HG03439 (cell line): ENCODE measurements around the gene MED14.

Experiments used
- ATAC-seq: cut with Tn5 transposase; IDR thresholded peaks from one replicate; pipeline ENCODE4 v1.9.1; 2021; ENCODE audit warnings: mild to moderate bottlenecking, moderate library complexity; ENCODE audit not compliant: unreplicated experiment

MED14 gene

DNA sequence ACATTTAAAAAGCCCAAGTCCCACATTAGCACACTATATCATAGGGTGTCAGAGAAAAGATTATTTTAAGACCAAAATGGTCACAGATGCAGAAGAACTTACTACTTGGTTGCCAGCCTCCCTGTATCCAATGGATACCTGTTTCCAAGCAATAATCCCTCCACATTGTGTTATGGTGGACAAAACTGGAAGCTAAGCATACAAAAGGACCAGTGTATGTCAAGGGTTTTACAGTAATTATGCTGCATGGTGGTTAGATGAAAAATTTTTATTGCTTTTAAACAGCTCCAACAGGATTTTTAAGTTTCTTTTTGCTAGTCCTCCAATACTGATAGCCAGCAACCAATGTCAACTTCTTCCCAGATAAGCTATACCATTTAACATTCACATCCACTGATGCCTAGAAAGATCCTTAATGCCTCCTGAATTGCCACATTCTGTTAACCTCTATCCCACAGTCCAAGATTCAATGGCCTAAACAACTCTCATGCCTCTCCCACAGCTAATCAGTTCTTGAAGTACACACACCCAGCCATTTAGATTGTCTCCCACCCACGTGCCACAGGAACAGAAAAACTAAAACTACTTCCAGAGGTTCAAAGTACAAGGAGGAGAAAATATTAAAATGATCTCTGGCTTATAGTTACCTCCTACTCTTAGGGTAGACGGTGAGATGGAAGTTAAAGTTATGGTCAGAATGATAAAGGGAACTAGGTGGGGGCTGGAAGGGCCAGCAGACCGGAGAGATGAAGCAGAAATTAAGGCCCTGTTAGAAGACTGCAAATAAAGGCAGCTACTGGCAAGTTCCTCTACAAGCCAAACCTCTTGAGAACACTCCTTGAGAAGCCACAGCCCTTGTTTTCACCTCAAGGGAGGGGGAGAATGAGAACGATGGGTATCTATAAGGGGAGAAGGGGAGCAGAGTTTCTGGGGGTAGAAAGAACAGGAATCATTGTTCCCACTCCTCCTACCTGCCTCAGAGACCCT is 5.5 kb downstream of the MED14 start:
- ATAC-seq, result no peak

GRCh38 chrX:40727581-40728252 is 7.6 kb downstream of the MED14 start:
- no peak for ATAC-seq

GRCh38 chrX:40727093-40727492 is 8.2 kb downstream of the MED14 start:
- ATAC-seq, result no peak

DNA sequence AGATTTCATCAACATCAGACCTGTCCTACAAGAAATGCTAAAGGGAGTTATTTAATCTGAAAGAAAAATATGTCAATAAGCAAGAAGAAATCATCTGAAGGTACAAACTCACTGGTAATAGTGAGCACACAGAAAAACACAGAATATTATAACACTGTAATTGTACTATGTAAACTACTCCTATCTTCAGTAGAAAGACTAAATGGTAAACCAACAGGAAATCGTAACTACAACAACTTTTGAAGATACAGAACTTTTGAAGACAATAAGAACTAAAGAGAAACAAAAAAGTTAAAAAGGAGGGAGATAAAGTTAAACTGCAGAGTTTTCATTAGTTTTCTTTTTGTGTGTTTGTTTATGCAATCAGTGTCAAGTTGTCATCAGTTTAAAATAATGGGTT is 12.4 kb downstream of the MED14 start:
- no peak for ATAC-seq

DNA sequence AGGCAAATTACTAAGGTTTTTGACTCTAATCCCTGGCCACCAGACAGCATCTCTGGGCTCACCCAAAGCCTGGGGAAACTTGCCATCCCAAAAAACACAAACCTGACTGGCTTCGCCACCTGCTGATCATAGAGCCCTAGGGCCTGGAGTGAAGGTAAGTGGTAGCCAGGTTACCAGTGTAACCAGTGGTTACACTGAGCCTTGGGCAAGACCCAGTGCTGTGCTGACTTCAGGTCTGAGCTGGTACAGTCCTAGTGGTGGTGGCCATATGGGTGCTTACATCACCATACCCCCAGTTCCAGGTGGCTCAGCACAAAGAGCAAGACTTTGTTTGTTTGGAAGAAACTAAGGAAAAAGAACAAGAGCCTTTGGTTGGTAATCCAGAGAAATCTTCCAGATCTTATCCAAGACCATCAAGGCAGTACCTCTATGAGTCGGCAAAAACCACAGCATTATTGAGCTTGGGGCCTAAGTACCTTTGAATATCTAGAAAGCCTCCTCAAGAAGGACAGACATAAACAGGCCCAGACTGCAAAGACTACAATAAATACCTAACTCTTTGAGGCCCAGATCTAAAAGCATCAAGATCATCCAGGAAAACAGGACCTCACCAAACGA is 13.7 kb downstream of the MED14 start:
- no peak for ATAC-seq

DNA sequence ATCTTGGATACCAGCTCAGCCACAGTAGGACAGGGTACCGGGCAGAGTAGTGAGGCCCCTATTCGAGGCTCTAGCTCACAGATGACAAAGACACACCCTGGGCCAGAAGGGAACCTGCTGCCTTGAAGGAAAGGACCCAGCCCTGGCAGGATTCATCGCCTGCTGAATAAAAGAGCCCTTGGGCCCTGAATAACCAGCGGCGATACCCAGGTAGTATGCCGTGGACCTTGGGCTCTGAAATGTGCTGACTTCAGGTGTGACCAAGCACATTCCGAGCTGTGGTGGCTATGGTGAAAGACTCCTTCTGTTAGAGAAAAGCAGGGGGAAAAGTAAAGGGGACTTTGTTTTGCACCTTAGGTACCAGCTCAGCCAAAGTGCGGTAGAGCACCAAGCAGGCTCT is 14.6 kb downstream of the MED14 start:
- no peak for ATAC-seq

- ATAC-seq, result no peak
Observed at GRCh38 chrX:40720339-40720738, 15.0 kb downstream of the MED14 start.

DNA sequence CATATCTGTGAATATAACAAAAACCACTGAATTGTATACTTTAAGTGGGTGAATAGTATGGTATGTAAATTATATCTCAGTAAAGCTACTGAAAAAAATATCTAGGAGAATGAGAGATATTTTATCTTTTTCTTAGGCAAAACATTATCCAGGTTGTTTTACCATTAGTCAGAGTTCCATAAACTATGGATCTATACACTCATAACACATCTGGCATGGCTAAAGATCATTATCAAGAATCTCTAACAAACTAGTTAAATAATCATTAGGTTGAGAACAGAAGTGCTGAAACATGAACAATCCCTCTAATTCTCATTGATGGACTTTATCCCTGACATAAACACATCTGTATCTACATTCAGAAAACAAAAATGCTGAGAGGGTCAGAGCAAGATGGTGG is 15.6 kb downstream of the MED14 start:
- ATAC-seq, result no peak

DNA sequence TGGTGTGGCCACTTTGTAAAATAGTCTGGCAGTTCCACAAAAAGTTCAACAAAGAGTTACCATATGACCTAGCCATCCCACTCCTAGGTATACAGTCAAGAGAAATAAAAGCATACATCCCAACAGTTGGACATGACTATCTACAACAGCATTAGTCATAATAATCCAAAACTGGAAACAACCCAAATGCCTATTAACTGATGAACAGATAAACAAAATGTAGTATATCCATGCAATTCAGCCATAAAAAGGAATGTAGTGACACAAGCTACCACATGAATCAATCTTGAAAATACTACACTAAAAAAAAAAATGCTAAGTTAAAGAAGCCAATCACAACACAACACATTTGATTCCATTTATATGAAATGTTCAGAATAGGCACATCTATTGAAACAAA is 16.1 kb downstream of the MED14 start:
- ATAC-seq, result no peak

DNA sequence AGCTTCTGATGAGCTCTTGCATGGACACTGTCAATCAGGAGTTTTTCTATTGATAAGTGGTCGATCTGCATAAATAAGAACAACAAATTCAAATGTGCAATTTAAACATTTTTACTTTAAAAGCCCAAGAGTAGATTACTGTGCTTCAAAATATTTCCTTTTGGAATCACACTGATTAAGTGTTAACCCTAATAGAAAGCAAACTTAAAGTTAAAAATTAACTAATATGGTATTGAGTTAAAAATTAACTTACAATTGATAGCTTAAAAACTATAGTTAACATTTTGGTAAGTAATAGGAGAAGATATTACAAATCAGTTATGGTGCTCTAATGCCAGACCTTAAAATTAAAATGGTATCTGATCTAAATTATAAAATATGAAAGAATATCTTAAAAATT is 25.9 kb downstream of the MED14 start:
- ATAC-seq, result no peak

DNA sequence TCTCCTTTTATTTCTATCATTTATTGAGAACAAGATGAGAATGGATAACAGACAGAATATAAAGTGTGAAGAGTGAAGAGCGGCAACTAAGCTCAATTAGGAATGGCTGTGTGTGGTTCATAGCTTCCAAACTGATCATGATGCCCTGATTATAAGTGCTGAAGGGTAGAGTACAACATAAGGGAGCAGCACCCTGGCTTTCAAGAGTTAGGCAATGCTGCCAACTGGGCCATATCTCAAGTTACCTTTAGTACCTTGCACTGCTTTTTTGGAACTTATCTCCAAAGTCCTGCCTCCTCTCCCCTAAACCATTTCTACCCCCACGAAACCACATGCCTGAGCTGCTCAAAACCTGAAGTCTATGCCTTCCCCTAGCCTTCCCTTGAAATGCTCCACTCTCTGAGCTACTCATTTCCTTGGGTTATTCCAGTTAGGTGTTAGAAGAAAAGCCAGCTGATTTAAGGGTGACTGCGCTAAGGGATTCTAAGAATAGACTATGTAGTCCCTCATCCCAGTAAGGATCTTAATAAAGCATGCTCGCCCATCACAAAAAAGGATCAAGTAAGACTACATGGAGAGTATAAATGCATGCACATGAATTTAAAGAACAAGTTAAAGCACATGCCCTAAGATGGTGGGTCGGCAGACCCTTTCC is 29.6 kb downstream of the MED14 start:
- no peak for ATAC-seq

DNA sequence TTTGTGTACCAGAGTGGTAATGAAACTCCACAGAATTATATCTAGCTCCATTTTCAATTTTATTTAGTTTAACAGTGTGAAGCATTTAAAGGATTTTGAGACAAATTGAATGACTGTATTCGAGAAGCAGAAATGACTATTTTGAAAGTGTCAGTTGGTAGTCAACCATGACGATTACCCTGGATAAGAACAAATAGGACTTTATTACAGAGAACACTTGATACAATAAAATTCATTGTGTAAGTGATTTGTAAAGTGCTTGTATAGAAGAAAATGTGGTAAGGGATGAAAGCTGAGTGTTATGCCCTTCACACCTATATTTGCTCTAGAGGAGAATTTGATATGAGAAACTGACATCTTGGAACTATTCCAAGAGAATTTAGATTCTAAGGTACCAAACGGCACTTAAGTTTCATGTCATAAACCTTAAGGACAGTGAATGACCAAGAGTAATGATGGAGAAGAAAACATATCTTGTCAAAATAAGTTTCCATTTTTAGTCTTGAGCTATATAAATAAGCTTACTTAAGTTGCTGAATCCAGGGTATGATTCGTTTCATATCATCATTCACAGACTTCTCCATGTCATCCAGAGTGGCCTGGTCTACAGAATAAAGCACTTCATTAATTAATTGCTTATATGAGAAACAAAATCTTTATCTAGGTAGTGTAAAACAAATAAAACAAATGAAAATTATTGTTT is 34.6 kb downstream of the MED14 start:
- ATAC-seq, result no peak

DNA sequence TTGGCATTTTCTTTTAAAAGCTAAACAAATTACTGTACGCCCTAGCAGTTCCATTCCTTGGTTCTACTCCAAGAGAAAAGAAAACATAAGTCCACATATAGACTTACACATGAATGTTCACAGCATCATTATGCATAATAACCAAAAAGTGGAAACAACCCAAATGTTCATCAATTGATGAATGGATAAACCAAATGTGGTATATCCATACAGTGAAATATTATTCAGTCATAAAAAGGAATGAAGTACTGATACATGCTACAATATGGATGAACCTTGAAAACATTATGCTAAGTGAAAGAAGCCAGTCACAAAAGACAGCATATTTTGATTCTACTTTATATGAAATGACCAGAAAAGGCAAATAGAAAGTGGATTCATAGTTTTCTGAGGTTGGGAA is 36.5 kb downstream of the MED14 start:
- no peak for ATAC-seq

GRCh38 chrX:40694802-40695201 is 40.5 kb downstream of the MED14 start:
- no peak for ATAC-seq

GRCh38 chrX:40688929-40689328 is 46.4 kb downstream of the MED14 start:
- no peak for ATAC-seq

DNA sequence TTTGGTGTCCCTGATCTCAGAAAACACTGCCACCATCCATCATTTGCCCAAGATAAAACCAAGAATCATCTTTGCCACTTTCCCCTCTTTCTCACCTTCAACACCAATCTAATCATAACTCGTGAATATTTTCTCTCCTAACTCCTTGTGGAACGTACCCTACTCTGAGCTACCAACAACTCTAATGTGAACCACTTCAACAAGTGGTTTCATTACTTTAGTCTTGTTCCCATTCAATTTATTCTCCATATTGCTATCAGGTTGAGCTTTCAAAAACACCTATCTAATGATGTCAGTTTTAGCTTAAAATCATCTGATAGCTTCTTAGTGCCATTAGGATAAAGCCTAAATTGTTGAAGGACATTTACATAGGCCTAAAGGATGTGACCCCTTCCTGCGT is 48.2 kb downstream of the MED14 start:
- ATAC-seq, result no peak

DNA sequence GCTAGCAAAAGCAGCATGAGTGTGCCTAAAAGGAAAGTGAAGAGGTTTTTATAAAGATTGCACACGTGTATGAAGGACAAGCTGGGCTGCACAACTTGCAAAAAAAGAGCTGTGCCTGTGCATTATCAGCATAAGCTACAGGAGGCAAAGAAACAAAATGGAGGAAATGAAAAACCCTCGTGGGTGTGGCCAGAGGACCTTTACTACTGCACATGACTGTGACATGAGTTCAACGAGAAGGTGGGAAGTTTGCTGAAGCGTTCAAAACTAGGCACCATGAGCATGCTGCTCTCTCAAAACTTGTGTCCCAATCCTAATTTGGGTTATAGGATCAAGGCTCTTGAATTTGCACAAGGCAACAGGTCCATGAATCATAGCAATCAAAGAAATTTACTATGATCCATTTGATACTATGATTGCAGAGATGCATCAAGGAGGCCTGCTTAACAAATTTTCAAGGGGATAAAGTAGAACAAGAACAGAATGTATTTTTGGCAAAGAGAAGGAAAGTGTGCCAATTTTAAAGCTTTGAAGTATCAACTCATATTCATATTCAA is 49.9 kb downstream of the MED14 start:
- no peak for ATAC-seq

GRCh38 chrX:40684092-40684491 is 51.2 kb downstream of the MED14 start:
- ATAC-seq, result no peak

DNA sequence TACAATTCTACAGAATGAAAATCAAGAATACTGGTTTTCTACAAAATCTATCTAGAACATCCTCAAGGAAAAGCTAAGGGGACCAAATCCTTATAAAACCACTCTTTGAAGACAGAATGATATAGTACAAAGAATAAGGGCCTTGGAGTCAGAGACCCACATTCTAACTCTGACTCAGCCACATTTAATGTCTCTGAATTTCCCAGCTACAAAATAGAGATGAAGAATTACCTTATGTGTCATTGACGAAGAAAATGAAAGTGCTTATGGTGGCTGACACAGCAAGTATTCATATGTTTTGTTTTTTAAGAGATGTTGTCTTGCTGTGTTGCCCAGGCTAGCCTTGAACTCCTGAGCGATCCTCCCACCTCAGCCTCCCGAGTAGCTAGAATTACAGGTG is 52.1 kb downstream of the MED14 start:
- no peak for ATAC-seq

GRCh38 chrX:40671126-40671525 is 64.2 kb downstream of the MED14 start:
- ATAC-seq, result no peak
